SK-N-SH (cell line): ENCODE results near the gene ARHGAP42. TPM values are rescaled to one million over a fixed set of nuclear protein-coding genes. Genes with fewer than 3 reads are reported as not detected.

Experiments used
- CTCF ChIA-PET: fragments of 300-600, 350-600 bp; formaldehyde crosslinking; extraction: SDS; loops from one replicate; lab custom pipeline; 2021; lab: Yijun Ruan, JAX
- POLR2A ChIA-PET: fragments of 350-600 bp; sonication (Branson Sonifier 250); formaldehyde crosslinking; extraction: SDS; loops from one replicate; lab custom pipeline; 2020; ENCODE audit warnings: antibody characterized with exemption, inconsistent platforms; lab: Yijun Ruan, JAX
- DNase-seq: peaks from one replicate; pipeline ENCODE4 v3.0.0; 2012
- H2AFZ ChIP-seq: fragments of 200-600 bp; sonication (generic); 2 replicates; pipeline ENCODE4 v1.8.1; 2016; ENCODE audit warnings: antibody characterized with exemption, mild to moderate bottlenecking, low read depth
- H3F3A ChIP-seq: fragments of 200-600 bp; sonication (generic); replicated peaks from 2 replicates; pipeline ENCODE3; 2016; ENCODE audit warnings: antibody characterized with exemption, mild to moderate bottlenecking; ENCODE audit not compliant: insufficient read depth
- H3K27ac ChIP-seq, 2 experiments: fragments of 200-500 bp in 1 of 2; fragments of 200-600 bp in 1 of 2; sonication (Bioruptor generic) in 1 of 2; sonication (generic), shearing (Covaris generic) in 1 of 2; 2 replicates each; pipeline versions ENCODE4 v1.5.1 to v1.6.1; 2014 to 2016; ENCODE audit warnings: low read depth in 2 of 2, inconsistent platforms in 1 of 2, low read length in 1 of 2, mild to moderate bottlenecking in 1 of 2, mixed read lengths in 1 of 2
- H3K27me3 ChIP-seq: fragments of 200-600 bp; sonication (generic), shearing (Covaris generic); 2 replicates; pipeline ENCODE4 v1.6.1; 2016; ENCODE audit warnings: mixed run types; ENCODE audit not compliant: insufficient read depth
- H3K36me3 ChIP-seq, 2 experiments: fragments of 200-500 bp in 1 of 2; fragments of 200-600 bp in 1 of 2; sonication (Bioruptor generic) in 1 of 2; sonication (generic) in 1 of 2; replicated peaks in 1 of 2; 2 replicates each; pipeline versions ENCODE3 to v1.5.1; 2014 to 2016; ENCODE audit warnings: low read length in 1 of 2, mild to moderate bottlenecking in 1 of 2; ENCODE audit not compliant: insufficient read depth in 2 of 2, control insufficient read depth in 1 of 2
- H3K4me1 ChIP-seq, 2 experiments: fragments of 200-500 bp in 1 of 2; fragments of 200-600 bp in 1 of 2; sonication (Bioruptor generic) in 1 of 2; sonication (generic), shearing (Covaris generic) in 1 of 2; 2 replicates each; pipeline versions ENCODE4 v1.5.1 to v1.6.1; 2014 to 2016; ENCODE audit warnings: low read depth in 1 of 2, low read length in 1 of 2, mixed run types in 1 of 2; ENCODE audit not compliant: insufficient read depth in 2 of 2, control insufficient read depth in 1 of 2
- H3K4me2 ChIP-seq: fragments of 200-600 bp; sonication (generic), shearing (Covaris generic); 2 replicates; pipeline ENCODE4 v1.6.1; 2017; ENCODE audit warnings: mixed run types
- H3K4me3 ChIP-seq, 2 experiments: fragments of 200-500 bp in 1 of 2; fragments of 200-600 bp in 1 of 2; sonication (Bioruptor generic) in 1 of 2; sonication (generic), shearing (Covaris generic) in 1 of 2; 2 replicates each; pipeline versions ENCODE4 v1.5.1 to v1.8.1; 2014 to 2016; ENCODE audit warnings: low read depth in 2 of 2, inconsistent platforms in 1 of 2, low read length in 1 of 2, mild to moderate bottlenecking in 1 of 2, mixed read lengths in 1 of 2, moderate library complexity in 1 of 2
- H3K79me2 ChIP-seq: fragments of 200-600 bp; sonication (generic); 2 replicates; pipeline ENCODE4 v1.8.1; 2017; ENCODE audit warnings: mild to moderate bottlenecking; ENCODE audit not compliant: insufficient read depth
- H3K9ac ChIP-seq: fragments of 200-600 bp; sonication (generic); 2 replicates; pipeline ENCODE4 v1.6.1; 2017; ENCODE audit warnings: mixed run types
- H3K9me2 ChIP-seq: fragments of 200-600 bp; sonication (generic); 2 replicates; pipeline ENCODE4 v1.6.1; 2017; ENCODE audit warnings: mixed run types
- H3K9me3 ChIP-seq: fragments of 200-600 bp; sonication (generic); 2 replicates; pipeline ENCODE4 v1.6.1; 2017; ENCODE audit warnings: mixed run types, mild to moderate bottlenecking, moderate library complexity
- H4K20me1 ChIP-seq: fragments of 200-600 bp; sonication (generic); 2 replicates; pipeline ENCODE4 v1.6.1; 2017; ENCODE audit warnings: mild to moderate bottlenecking, mixed run types; ENCODE audit not compliant: insufficient read depth
- CHD2 ChIP-seq: fragments of 150-350 bp; IDR thresholded peaks from 2 replicates; pipeline ENCODE4 v1.6.1; 2018; ENCODE audit warnings: low read length; ENCODE audit not compliant: partially characterized antibody
- CTCF ChIP-seq: fragments of 200-600 bp; sonication (generic); IDR thresholded peaks from 2 replicates; pipeline ENCODE4 v1.6.1; 2017; ENCODE audit warnings: antibody characterized with exemption, mild to moderate bottlenecking, moderate library complexity
- ELF1 ChIP-seq: IDR thresholded peaks from 2 replicates; pipeline ENCODE4 v1.4.0; 2012
- EP300 ChIP-seq, 2 experiments: IDR thresholded peaks; 2 replicates each; pipeline versions ENCODE4 v1.4.0 to v1.6.1; 2012; ENCODE audit warnings: borderline replicate concordance in 1 of 2, low read depth in 1 of 2, low read length in 1 of 2
- FOXJ3 ChIP-seq: sonication (generic); formaldehyde crosslinking; IDR thresholded peaks from 2 replicates; pipeline ENCODE4 v1.5.1; 2020; ENCODE audit warnings: mild to moderate bottlenecking, missing genetic modification reagents
- GABPA ChIP-seq: IDR thresholded peaks from 2 replicates; pipeline ENCODE4 v1.4.0; 2012; ENCODE audit warnings: low read depth, mild to moderate bottlenecking
- GATA2 ChIP-seq: sonication (generic); formaldehyde crosslinking; IDR thresholded peaks from 2 replicates; pipeline ENCODE4 v1.5.0; 2020; ENCODE audit warnings: mild to moderate bottlenecking, missing genetic modification reagents
- IRF3 ChIP-seq: fragments of 150-350 bp; IDR thresholded peaks from 2 replicates; pipeline ENCODE4 v1.6.1; 2016; ENCODE audit warnings: mild to moderate bottlenecking, low read depth, low read length
- JUND ChIP-seq: IDR thresholded peaks from 2 replicates; pipeline ENCODE4 v1.4.0; 2012
- MAX ChIP-seq: IDR thresholded peaks from 2 replicates; pipeline ENCODE4 v1.4.0; 2012; ENCODE audit warnings: low read depth
- MEF2A ChIP-seq: IDR thresholded peaks from 2 replicates; pipeline ENCODE4 v1.4.0; 2012; ENCODE audit warnings: low read depth, borderline replicate concordance
- NFIC ChIP-seq: IDR thresholded peaks from 2 replicates; pipeline ENCODE4 v1.4.0; 2012; ENCODE audit warnings: borderline replicate concordance
- POLR2AphosphoS5 ChIP-seq: IDR thresholded peaks from 2 replicates; pipeline ENCODE4 v1.6.1; 2012; ENCODE audit warnings: low read depth, low read length
- RFX5 ChIP-seq: IDR thresholded peaks from 2 replicates; pipeline ENCODE4 v1.6.1; 2012; ENCODE audit warnings: mild to moderate bottlenecking, improper control_type of control experiment, low read length
- SIN3A ChIP-seq: IDR thresholded peaks from 2 replicates; pipeline ENCODE4 v1.6.1; 2012; ENCODE audit warnings: low read depth, mild to moderate bottlenecking, low read length, moderate library complexity, borderline replicate concordance
- TEAD4 ChIP-seq: IDR thresholded peaks from 2 replicates; pipeline ENCODE4 v1.4.0; 2012; ENCODE audit warnings: mild to moderate bottlenecking, borderline replicate concordance; ENCODE audit not compliant: insufficient read depth
- USF1 ChIP-seq: IDR thresholded peaks from 2 replicates; pipeline ENCODE4 v1.4.0; 2012; ENCODE audit warnings: low read depth, borderline replicate concordance
- YY1 ChIP-seq: IDR thresholded peaks from 2 replicates; pipeline ENCODE4 v1.4.0; 2012; ENCODE audit warnings: low read depth, mild to moderate bottlenecking
- WGBS: methylation state at CpG from one replicate; pipeline ENCODE4 v1.1.6; 2017; ENCODE audit warnings: low lambda C conversion rate; 5-methylcytosine and 5-hydroxymethylcytosine counted together
- polyA plus RNA-seq, 3 experiments: library from polyadenylated mRNA; depleted of rRNA; stranded (reverse); fragments of >200 nt; gene quantifications; 2 replicates each; pipeline ENCODE4 v1.2.3, GENCODE V29; 2012

Gene ARHGAP42
- polyA plus RNA-seq, 1 of the 3 experiments (the other 2 are of a cell fraction) = 0.02 TPM

- H3K79me2 ChIP-seq = no peaks in the 10 kb centered on the region
- no peaks in the 10 kb centered on the region for H3K36me3 ChIP-seq
- WGBS = 21% methylated on average over 5 of the region's 5 CpGs
- peaks cover 23% of the 10 kb centered on the region; the same call in 1 of the 2 replicates for H3K27me3 ChIP-seq
- H3K4me1 ChIP-seq = no peaks in the 10 kb centered on the region
- H3K9me2 ChIP-seq = no peaks in the 10 kb centered on the region
- CTCF ChIA-PET = interaction anchor here (1.1 kb wide), 1 partner anchor 119 kb away, joined by 3 read pairs; no protein-coding TSS in a partner anchor
- H3K9me3 ChIP-seq = no peaks in the 10 kb centered on the region
- no peak overlapping the region for H3K9ac ChIP-seq
- no peaks in the 10 kb centered on the region for H4K20me1 ChIP-seq
- no peak for DNase-seq
- no peak overlapping the region for H3K4me2 ChIP-seq
- H3K4me3 ChIP-seq = no peak overlapping the region
- no peak overlapping the region for H3K27ac ChIP-seq
- POLR2A ChIA-PET = no interaction called here
- H2AFZ ChIP-seq = no peak overlapping the region
- H3F3A ChIP-seq = no peaks in the 10 kb centered on the region
- no peak for TF ChIP-seq FOXJ3 (CRISPR knock-in tag)
- TF ChIP-seq MEF2A = no peak
- no peak for TF ChIP-seq IRF3
- no peak for TF ChIP-seq ELF1
- no peak for TF ChIP-seq CHD2
- no peak for TF ChIP-seq SIN3A
- no peak for TF ChIP-seq EP300 (IDR thresholded peaks at IDR 0.05; ENCODE audit: borderline replicate concordance in 1 of 2, low read depth in 1 of 2, low read length in 1 of 2)
- TF ChIP-seq YY1 = no peak
- no peak for TF ChIP-seq USF1
- TF ChIP-seq RFX5 = no peak
- no peak for TF ChIP-seq NFIC
- TF ChIP-seq TEAD4 = no peak
- TF ChIP-seq GATA2 (CRISPR knock-in tag) = no peak
- no peak for TF ChIP-seq GABPA
Observed at GRCh38 chr11:100695911-100696310, 8.8 kb downstream of the ARHGAP42 start.

- Histone ChIP-seq H3K4me1 (no peaks in the 10 kb centered on the region), H3K27ac (no peak overlapping the region), H4K20me1 (no peaks in the 10 kb centered on the region), H3K79me2 (no peaks in the 10 kb centered on the region), H3K9me2 (no peaks in the 10 kb centered on the region), H3K4me3 (no peak overlapping the region), H3K4me2 (no peak overlapping the region), H3K9me3 (no peaks in the 10 kb centered on the region), H2AFZ (no peak overlapping the region), H3K27me3 (no peaks in the 10 kb centered on the region; the same call in 1 of the 2 replicates), H3K9ac (no peak overlapping the region), H3F3A (no peaks in the 10 kb centered on the region), H3K36me3 (no peaks in the 10 kb centered on the region)
- CTCF ChIA-PET = no interaction called here
- POLR2A ChIA-PET = no interaction called here
- TF ChIP-seq CTCF = no peak
- TF ChIP-seq YY1 = no peak
- no peak for TF ChIP-seq JUND
- no peak for TF ChIP-seq EP300 (IDR thresholded peaks at IDR 0.05; ENCODE audit: borderline replicate concordance in 1 of 2, low read depth in 1 of 2, low read length in 1 of 2)
- no peak for TF ChIP-seq MAX
- no peak for TF ChIP-seq TEAD4
- no peak for TF ChIP-seq POLR2AphosphoS5
- no peak for DNase-seq
- WGBS = 37% methylated on average over 2 of the region's 2 CpGs
Observed at GRCh38 chr11:100703139-100703538, 16.1 kb downstream of the ARHGAP42 start.
